Right lobe of liver (tissue), 4 donors: ENCODE measurements around the gene DENND6A.

Experiments used
- CTCF ChIP-seq, 4 donors: fragments of 200-600 bp in 3 of 4; fragments of 450-650 bp in 1 of 4; IDR thresholded peaks; one replicate each; pipeline versions ENCODE4 v1.5.1 to v1.8.0; 2016 to 2022; ENCODE audit warnings: antibody characterized with exemption in 4 of 4, mild to moderate bottlenecking in 2 of 4
- POLR2A ChIP-seq: fragments of 450-650 bp; IDR thresholded peaks from one replicate; pipeline ENCODE4 v1.6.1; 2017; ENCODE audit warnings: antibody characterized with exemption, mild to moderate bottlenecking
- donor health status: DM: no; HTN: no; CAD: no.
- donor health status: DM: no; HTN: no; CAD: no.
- donor health status: DM: no; HTN: yes; CAD: no.

DNA sequence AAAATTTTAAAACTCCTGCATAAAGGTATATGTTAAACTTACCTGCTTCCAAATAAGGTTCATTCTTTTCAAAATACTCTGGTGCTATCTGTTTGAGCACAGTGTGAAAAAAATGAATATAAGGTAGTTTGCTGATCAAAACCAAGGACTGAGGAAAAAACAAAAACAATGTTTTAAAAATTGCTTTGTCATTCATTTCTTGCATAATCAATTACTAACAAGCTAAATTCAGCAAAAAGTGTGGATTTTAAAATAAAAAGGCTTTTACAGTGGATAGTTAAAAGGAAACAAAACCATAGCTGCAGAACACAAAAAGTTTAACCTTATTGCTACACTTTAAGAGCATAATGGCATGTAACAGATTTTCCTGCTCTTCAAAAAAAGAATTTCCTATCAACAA lies 31.5 kb downstream of the DENND6A start:
- TF ChIP-seq CTCF (IDR thresholded peaks at IDR 0.05) = no peak
- no peak for TF ChIP-seq POLR2A
